GM20000 (cell line): ENCODE results near the gene LRRC8E.

Experiments used
- DNase-seq: peaks from one replicate; pipeline ENCODE4 v3.0.0; 2012; ENCODE audit warnings: low spot score
- CTCF ChIP-seq: IDR thresholded peaks from 2 replicates; pipeline ENCODE4 v1.5.1; 2012; ENCODE audit warnings: mild to moderate bottlenecking, control low read depth; ENCODE audit errors: extremely low read depth, missing control alignments

Gene LRRC8E

GRCh38 chr19:7943444-7944176, 55.3 kb downstream of the LRRC8E start, which contains the start of gene TIMM44:
TSS of gene TIMM44 (minus strand) at chr19:7943666. CDS start at chr19:7943651, 15 bp downstream.
- DNase-seq: peak; percentile 97
- no peak for TF ChIP-seq CTCF

GRCh38 chr19:7944177-7944761, 56.0 kb downstream of the LRRC8E start:
- peak; percentile 84 for DNase-seq
- TF ChIP-seq CTCF: peak; percentile 62

GRCh38 chr19:7947939-7948338, 59.6 kb downstream of the LRRC8E start:
- TF ChIP-seq CTCF: no peak
- no peak for DNase-seq
